Bronchial epithelial cell (primary cell): Measurements from ENCODE around the gene PSMB7. TPM values are rescaled to one million over a fixed set of nuclear protein-coding genes. Genes with fewer than 3 reads are reported as not detected.

Experiments used
- DNase-seq: peaks from one replicate; pipeline ENCODE4 v3.0.0-alpha.2; 2010; ENCODE audit warnings: low read depth
- FAIRE-seq: peaks from 2 replicates; lab custom pipeline; 2011; peaks lifted over from hg19 to GRCh38; lab: Jason Lieb, UNC
- H3K27me3 ChIP-seq: 2 replicates; pipeline ENCODE4 v1.5.1; 2011; ENCODE audit warnings: low read length; ENCODE audit not compliant: control insufficient read depth, insufficient read depth
- H3K36me3 ChIP-seq: 2 replicates; pipeline ENCODE4 v1.5.1; 2011; ENCODE audit warnings: low read length; ENCODE audit not compliant: control insufficient read depth, insufficient read depth
- H3K4me3 ChIP-seq: 2 replicates; pipeline ENCODE4 v1.5.1; 2011; ENCODE audit warnings: mild to moderate bottlenecking, low read depth, low read length, control low read depth
- CTCF ChIP-seq: IDR thresholded peaks from 2 replicates; pipeline ENCODE4 v1.5.1; 2011; ENCODE audit warnings: mild to moderate bottlenecking, moderate library complexity, low read length, control low read depth, inconsistent platforms; ENCODE audit not compliant: insufficient read depth, severe bottlenecking
- total RNA-seq: library from RNA; depleted of rRNA; stranded (reverse); fragments of >200 nt; gene quantifications from 2 replicates; pipeline ENCODE4 v1.2.1, GENCODE V29; 2014

PSMB7 gene
- total RNA-seq, 1 donor from 2014 or later, result 335 TPM

GRCh38 chr9:124384210-124384609 is 31.0 kb downstream of the PSMB7 start:
- FAIRE-seq (no peak), DNase-seq (no peak)
- H3K4me3 ChIP-seq, result no peak overlapping the region
- no peak for TF ChIP-seq CTCF
- no peaks in the 10 kb centered on the region for H3K27me3 ChIP-seq
- H3K36me3 ChIP-seq, result peaks cover 10% of the 10 kb centered on the region

GRCh38 chr9:124381170-124381945 is 33.9 kb downstream of the PSMB7 start:
- DNase-seq, result peak; percentile 55
- no peak for FAIRE-seq
- no peak overlapping the region for H3K4me3 ChIP-seq
- H3K27me3 ChIP-seq, result no peaks in the 10 kb centered on the region
- no peak for TF ChIP-seq CTCF
- H3K36me3 ChIP-seq, result peaks cover 14% of the 10 kb centered on the region

GRCh38 chr9:124377551-124378406 is 37.5 kb downstream of the PSMB7 start:
- no peak for DNase-seq
- no peak for FAIRE-seq
- no peak for TF ChIP-seq CTCF
- H3K4me3 ChIP-seq, result no peak overlapping the region
- no peaks in the 10 kb centered on the region for H3K27me3 ChIP-seq
- H3K36me3 ChIP-seq, result peaks cover 12% of the 10 kb centered on the region

GRCh38 chr9:124376329-124376728 is 38.9 kb downstream of the PSMB7 start:
- no peak for TF ChIP-seq CTCF
- Histone ChIP-seq H3K36me3 (peaks cover 12% of the 10 kb centered on the region), H3K4me3 (no peak overlapping the region), H3K27me3 (no peaks in the 10 kb centered on the region)
- DNase-seq, result no peak
- no peak for FAIRE-seq

GRCh38 chr9:124375726-124376125 is 39.5 kb downstream of the PSMB7 start:
- no peak overlapping the region for H3K4me3 ChIP-seq
- DNase-seq (no peak), FAIRE-seq (no peak)
- H3K36me3 ChIP-seq, result peaks cover 9% of the 10 kb centered on the region
- no peaks in the 10 kb centered on the region for H3K27me3 ChIP-seq
- TF ChIP-seq CTCF, result no peak
